Mucosa of descending colon (tissue), 3 donors: Measurements from ENCODE around the gene CHRDL2. TPM values are rescaled to one million over a fixed set of nuclear protein-coding genes. Genes with fewer than 3 reads are reported as not detected.
A peak's percentile ranks its signal among the peaks of the same experiment; 100 is the strongest.

ENCODE experiments used
- ATAC-seq: fragments of 200-7000 bp; cut with Tn5 transposase; one replicate; pipeline ENCODE4 v1.9.1; 2020; ENCODE audit warnings: mild to moderate bottlenecking, moderate library complexity
- DNase-seq, 3 donors: peaks; one replicate each; pipeline ENCODE4 v3.0.0-alpha.2; 2020
- H3K36me3 ChIP-seq: fragments of 200-600 bp; one replicate; pipeline ENCODE4 v1.8.0; 2021; ENCODE audit warnings: low read depth, mild to moderate bottlenecking
- H3K4me1 ChIP-seq: fragments of 200-600 bp; one replicate; pipeline ENCODE4 v1.8.0; 2021; ENCODE audit warnings: low read depth, mild to moderate bottlenecking
- H3K4me3 ChIP-seq: fragments of 200-600 bp; one replicate; pipeline ENCODE4 v1.8.0; 2021; ENCODE audit warnings: mild to moderate bottlenecking
- H3K9me3 ChIP-seq: fragments of 200-600 bp; one replicate; pipeline ENCODE4 v1.8.0; 2021; ENCODE audit warnings: mild to moderate bottlenecking
- intact Hi-C, 2 donors: fragments of 100-400 bp; cut with DNase I in 1 of 2; cut with micrococcal nuclease in 1 of 2; formaldehyde crosslinking; loops; one replicate each; pipeline versions ENCODE4 v1.11.0 to v1.11.1; 2022; cut with DNase I, micrococcal nuclease
- total RNA-seq, 3 donors: library from RNA; stranded (reverse); fragmentation: NEBNext Ultra II Directional in 2 of 3; extraction: Animal tissue kit (Norgen Biotek cat#: 25700) in 2 of 3; gene quantifications; one replicate each; pipeline versions ENCODE4 v1.2.1 to v1.2.4, GENCODE V29; 2021 to 2023
- TF ChIP-seq, protein P1 (sequence below): fragments of 200-600 bp; IDR thresholded peaks from one replicate; pipeline ENCODE4 v1.8.0; 2022; ENCODE audit warnings: antibody characterized with exemption, mild to moderate bottlenecking
- donor health status: DM: no; HTN: no; CAD: no; lungs with moderate emphysema.
- donor health status: DM: no; HTN: no; CAD: no.
- donor health status: DM: no; HTN: yes; CAD: no.

Gene CHRDL2
- total RNA-seq, 3 donors from 2014 or later: 41.2 to 52.2 TPM; not detected in 1

DNA sequence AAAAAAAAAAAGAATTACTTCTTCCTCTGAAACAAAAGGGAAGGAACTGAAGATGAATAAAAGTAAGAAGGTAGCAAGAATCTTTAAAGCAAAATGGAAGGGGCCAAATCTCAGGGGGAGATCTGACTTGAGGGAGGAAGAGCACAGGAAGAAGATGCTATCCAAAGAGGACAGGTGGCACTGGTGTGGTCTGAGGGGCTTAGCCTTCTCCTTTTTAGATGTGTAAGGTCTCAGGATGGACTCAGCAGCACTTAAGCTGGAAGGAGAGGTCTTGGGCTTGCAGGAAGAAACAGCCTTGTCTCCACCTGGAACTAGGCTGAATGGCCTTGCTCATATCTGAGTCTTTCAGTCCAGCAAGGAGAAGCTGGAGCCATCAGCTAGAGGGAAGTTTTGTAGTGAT lies 12.4 kb upstream of the CHRDL2 start:
- intact Hi-C loops: loop anchor here in 1 of 2 donors (5.0 kb wide), 1 partner anchor 291 kb away; no protein-coding TSS in a partner anchor
- TF ChIP-seq, protein P1, sequence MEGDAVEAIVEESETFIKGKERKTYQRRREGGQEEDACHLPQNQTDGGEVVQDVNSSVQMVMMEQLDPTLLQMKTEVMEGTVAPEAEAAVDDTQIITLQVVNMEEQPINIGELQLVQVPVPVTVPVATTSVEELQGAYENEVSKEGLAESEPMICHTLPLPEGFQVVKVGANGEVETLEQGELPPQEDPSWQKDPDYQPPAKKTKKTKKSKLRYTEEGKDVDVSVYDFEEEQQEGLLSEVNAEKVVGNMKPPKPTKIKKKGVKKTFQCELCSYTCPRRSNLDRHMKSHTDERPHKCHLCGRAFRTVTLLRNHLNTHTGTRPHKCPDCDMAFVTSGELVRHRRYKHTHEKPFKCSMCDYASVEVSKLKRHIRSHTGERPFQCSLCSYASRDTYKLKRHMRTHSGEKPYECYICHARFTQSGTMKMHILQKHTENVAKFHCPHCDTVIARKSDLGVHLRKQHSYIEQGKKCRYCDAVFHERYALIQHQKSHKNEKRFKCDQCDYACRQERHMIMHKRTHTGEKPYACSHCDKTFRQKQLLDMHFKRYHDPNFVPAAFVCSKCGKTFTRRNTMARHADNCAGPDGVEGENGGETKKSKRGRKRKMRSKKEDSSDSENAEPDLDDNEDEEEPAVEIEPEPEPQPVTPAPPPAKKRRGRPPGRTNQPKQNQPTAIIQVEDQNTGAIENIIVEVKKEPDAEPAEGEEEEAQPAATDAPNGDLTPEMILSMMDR: no peak
- ATAC-seq: no peak
- H3K4me3 ChIP-seq: no peak overlapping the region
- no peak for DNase-seq
- peaks cover 2% of the 10 kb centered on the region for H3K4me1 ChIP-seq
- no peaks in the 10 kb centered on the region for H3K9me3 ChIP-seq
- no peaks in the 10 kb centered on the region for H3K36me3 ChIP-seq

DNA sequence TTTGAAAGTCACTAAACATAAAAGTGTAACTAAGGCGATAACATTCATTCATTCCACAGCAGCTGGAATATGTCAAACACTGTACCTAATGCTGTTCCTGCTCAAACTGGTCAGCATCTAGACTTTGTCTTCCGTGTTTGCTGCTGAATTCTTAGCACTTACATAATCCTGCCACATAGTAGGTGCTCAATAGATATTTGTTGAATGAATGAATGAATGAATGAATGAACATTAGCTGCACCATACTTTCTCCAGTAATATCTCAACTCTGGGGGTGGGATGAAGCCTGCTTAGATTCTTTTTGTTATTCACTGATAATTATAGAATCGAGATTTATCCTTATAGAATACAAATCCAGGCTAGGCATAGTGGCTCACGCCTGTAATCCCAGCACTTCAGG lies 10.8 kb upstream of the CHRDL2 start:
- Histone ChIP-seq H3K36me3 (no peaks in the 10 kb centered on the region), H3K9me3 (no peaks in the 10 kb centered on the region), H3K4me3 (no peak overlapping the region), H3K4me1 (no peaks in the 10 kb centered on the region)
- intact Hi-C loops: loop anchor here in 1 of 2 donors (5.0 kb wide), 1 partner anchor 290 kb away; no protein-coding TSS in a partner anchor
- no peak for ATAC-seq
- DNase-seq: no peak
- TF ChIP-seq, protein P1: no peak

DNA sequence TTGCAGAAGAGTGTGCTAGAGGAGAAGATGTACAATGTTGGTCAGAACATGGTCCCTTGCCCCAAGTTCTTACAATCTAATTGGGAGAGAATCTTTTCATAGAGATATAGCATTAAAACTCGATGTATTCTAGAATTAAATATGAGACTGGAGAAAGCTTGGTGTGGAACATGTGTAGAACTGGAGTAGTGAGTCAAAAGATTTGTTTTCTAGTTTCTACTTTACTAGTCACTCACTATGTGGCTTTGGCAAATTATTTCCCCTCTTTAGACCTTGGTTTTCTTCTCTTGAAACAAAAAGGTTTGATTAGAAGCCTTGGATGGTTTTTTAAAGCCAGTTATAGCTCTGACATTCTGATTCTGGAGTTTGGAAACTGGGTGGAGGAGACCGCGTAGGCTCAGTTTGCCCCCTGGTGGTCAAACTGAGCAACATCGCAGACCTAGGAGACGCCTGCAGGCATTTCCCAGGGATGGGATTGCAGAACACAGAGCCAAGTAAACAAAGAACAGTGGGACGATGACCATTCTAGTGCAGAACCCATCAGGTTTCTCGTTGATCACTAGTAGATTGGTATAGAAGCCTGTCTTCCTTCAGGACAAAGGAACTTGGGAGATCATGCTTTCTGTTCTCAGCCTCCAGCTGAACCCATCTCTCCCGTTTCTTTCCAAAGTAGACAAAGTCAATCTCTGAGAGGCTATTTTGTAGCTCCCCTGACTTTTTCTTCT lies 8.5 kb upstream of the CHRDL2 start:
- ATAC-seq (peak; percentile 94), DNase-seq (peak in 2 of 3 donors; percentile 50 to 52)
- Histone ChIP-seq H3K4me1 (no peaks in the 10 kb centered on the region), H3K36me3 (no peaks in the 10 kb centered on the region), H3K9me3 (no peaks in the 10 kb centered on the region), H3K4me3 (no peak overlapping the region)
- TF ChIP-seq, protein P1: peak; percentile 92
- intact Hi-C loops: loop anchor here in 1 of 2 donors (5.0 kb wide), 1 partner anchor 287 kb away; no protein-coding TSS in a partner anchor

DNA sequence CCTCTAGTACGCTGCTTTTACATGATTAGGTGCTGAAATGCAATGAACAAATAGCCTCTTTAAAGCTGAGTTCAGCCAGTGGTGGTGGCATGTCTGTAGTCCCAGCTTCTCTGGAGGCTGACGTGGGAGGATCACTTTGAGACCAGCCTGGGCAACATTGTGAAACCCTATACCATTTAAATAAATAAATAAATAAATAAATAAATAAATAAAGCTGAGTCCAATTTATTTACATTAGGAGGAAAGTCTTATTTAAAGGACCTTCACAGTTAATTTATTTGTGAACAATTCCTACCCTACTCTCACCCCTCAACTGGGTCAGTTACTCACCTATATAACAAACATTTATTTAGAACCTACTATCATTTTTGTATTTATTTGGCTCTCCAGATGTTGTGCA lies 4.8 kb upstream of the CHRDL2 start:
- Histone ChIP-seq H3K36me3 (no peaks in the 10 kb centered on the region), H3K9me3 (no peaks in the 10 kb centered on the region), H3K4me1 (no peaks in the 10 kb centered on the region), H3K4me3 (no peak overlapping the region)
- ATAC-seq (no peak), DNase-seq (no peak)
- TF ChIP-seq, protein P1: no peak
- intact Hi-C loops: no loop called here

DNA sequence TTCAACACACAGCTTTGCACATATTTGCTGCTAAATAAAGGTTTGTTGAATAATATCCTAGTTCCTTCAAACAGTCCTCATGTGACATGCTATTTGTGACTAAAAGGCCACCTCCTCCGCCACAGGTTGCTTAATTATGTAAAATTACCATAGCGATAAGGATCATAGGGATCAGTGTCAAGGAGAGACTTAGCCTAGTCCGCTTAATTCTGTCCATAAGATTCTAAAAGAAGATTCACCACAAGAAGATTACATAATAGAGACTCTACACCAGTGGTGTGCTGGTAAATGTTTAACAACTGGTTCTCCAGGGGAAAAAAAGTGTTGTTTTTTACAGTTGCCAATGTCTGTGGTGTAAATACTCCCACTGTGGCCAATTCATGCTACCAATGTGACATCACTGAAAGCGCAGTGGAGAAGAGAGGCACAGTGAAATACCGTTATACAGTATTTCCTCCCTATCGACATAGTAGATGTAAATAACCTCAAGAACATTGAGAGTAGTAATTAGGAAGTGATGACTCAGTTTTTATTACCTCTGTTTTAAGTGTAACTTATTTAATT lies 4.2 kb upstream of the CHRDL2 start:
- intact Hi-C loops: no loop called here
- no peaks in the 10 kb centered on the region for H3K36me3 ChIP-seq
- ATAC-seq: no peak
- no peak for DNase-seq
- H3K9me3 ChIP-seq: no peaks in the 10 kb centered on the region
- H3K4me1 ChIP-seq: no peaks in the 10 kb centered on the region
- no peak overlapping the region for H3K4me3 ChIP-seq
- TF ChIP-seq, protein P1: no peak
